Tibial artery (tissue), 4 donors: ENCODE results near the gene LDAF1.

Source experiments
- DNase-seq, 2 donors: peaks; one replicate each; pipeline ENCODE4 v3.0.0-alpha.2; 2019
- H3K27ac ChIP-seq, 2 donors: fragments of 200-600 bp; sonication (generic) in 1 of 2; 1 replicate in 1 of 2; 2 replicates in 1 of 2; pipeline ENCODE4 v1.5.1; 2018 to 2019; ENCODE audit warnings: mild to moderate bottlenecking in 1 of 2
- H3K27me3 ChIP-seq, 2 donors: fragments of 200-600 bp; sonication (generic) in 1 of 2; one replicate each; pipeline versions ENCODE4 v1.5.1 to v1.6.0; 2016 to 2019
- H3K36me3 ChIP-seq, 3 donors: fragments of 200-600 bp; sonication (generic) in 2 of 3; one replicate each; pipeline ENCODE4 v1.5.1; 2016 to 2019; ENCODE audit warnings: mild to moderate bottlenecking in 2 of 3
- H3K4me1 ChIP-seq, 4 donors: fragments of 200-600 bp; sonication (generic) in 2 of 4; 1 replicate in 3 of 4; 2 replicates in 1 of 4; pipeline ENCODE4 v1.5.1; 2016 to 2019
- H3K4me3 ChIP-seq, 2 donors: fragments of 200-600 bp; sonication (generic) in 1 of 2; 1 replicate in 1 of 2; 2 replicates in 1 of 2; pipeline ENCODE4 v1.5.1; 2018 to 2019; ENCODE audit warnings: mild to moderate bottlenecking in 2 of 2
- H3K9me3 ChIP-seq, 3 donors: fragments of 200-600 bp; sonication (generic) in 1 of 3; one replicate each; pipeline ENCODE4 v1.5.1; 2016 to 2019
- intact Hi-C: fragments of 100-400 bp; cut with DNase I; formaldehyde crosslinking; loops from one replicate; pipeline ENCODE4 v1.15.0; 2023; ENCODE audit warnings: low total_unique reads
- TF ChIP-seq, protein P1 (sequence below), 2 experiments: fragments of 200-600 bp in 1 of 2; fragments of 450-650 bp in 1 of 2; IDR thresholded peaks; one replicate each; pipeline ENCODE4 v1.5.1; 2017 to 2019; ENCODE audit warnings: antibody characterized with exemption in 2 of 2, mild to moderate bottlenecking in 1 of 2, moderate library complexity in 1 of 2

LDAF1 gene

DNA sequence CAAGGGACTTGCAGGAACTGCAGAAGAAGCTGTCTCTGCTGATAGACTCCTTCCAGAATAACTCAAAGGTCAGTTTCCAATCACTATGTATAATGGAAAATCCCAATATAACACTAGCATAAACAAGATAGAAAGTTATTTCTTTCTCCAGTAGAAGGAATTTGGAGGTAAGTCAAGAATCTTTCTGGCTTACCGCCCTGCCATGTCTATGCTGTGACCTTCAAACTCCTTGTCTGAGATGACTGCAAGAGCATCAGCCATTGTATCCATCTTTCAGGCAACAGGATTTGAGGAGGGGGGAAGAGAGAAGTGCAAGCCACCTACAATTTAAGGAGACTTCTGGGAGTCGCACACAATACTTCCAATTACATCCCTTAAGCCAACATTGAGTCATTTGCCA is 2.7 kb downstream of the LDAF1 start:
- no peak for DNase-seq
- Histone ChIP-seq H3K27me3 (no peaks in the 10 kb centered on the region), H3K27ac (peak overlapping the region in 1 of 2 donors; percentile 92), H3K36me3 (peaks cover 17 to 25% (median 19%) of the 10 kb centered on the region in 3 donors), H3K4me1 (peaks cover 0 to 71% (median 50%) of the 10 kb centered on the region in 4 donors), H3K9me3 (no peaks in the 10 kb centered on the region), H3K4me3 (peak overlapping the region; percentile 12 to 91)
- intact Hi-C loops = no loop called here
- TF ChIP-seq, protein P1, sequence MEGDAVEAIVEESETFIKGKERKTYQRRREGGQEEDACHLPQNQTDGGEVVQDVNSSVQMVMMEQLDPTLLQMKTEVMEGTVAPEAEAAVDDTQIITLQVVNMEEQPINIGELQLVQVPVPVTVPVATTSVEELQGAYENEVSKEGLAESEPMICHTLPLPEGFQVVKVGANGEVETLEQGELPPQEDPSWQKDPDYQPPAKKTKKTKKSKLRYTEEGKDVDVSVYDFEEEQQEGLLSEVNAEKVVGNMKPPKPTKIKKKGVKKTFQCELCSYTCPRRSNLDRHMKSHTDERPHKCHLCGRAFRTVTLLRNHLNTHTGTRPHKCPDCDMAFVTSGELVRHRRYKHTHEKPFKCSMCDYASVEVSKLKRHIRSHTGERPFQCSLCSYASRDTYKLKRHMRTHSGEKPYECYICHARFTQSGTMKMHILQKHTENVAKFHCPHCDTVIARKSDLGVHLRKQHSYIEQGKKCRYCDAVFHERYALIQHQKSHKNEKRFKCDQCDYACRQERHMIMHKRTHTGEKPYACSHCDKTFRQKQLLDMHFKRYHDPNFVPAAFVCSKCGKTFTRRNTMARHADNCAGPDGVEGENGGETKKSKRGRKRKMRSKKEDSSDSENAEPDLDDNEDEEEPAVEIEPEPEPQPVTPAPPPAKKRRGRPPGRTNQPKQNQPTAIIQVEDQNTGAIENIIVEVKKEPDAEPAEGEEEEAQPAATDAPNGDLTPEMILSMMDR (IDR thresholded peaks at IDR 0.05) = no peak

- H3K27ac ChIP-seq = peak overlapping the region; percentile 67 to 92
- no peaks in the 10 kb centered on the region for H3K27me3 ChIP-seq
- TF ChIP-seq, protein P1 (IDR thresholded peaks at IDR 0.05) = no peak
- DNase-seq = peak; percentile 33 to 75
- no peak overlapping the region for H3K4me3 ChIP-seq
- H3K9me3 ChIP-seq = no peaks in the 10 kb centered on the region
- peaks cover 0 to 72% (median 54%) of the 10 kb centered on the region in 4 donors for H3K4me1 ChIP-seq
- H3K36me3 ChIP-seq = peaks cover 22 to 36% (median 29%) of the 10 kb centered on the region in 3 donors
- intact Hi-C loops = no loop called here
These were observed 4.2 kb downstream of the LDAF1 start for GRCh38 chr16:21162661-21163151.

DNA sequence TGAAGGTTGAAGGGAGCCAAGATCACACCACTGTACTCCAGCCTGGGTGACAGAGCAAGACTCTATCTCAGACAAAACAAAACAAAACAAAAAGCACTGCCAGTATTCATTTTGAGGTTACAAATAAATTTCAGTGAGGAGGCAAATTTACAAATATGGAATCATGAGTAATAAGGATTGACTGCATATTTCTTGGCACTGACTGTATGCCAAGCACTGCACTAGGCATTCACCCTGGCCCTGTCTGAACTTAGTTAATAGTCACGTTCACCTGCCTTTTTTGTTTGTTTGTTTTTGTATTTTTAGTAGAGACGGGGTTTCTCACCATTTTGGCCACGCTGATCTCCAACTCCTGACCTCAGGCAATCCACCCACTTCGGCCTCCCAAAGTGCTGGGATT is 5.1 kb downstream of the LDAF1 start:
- H3K4me1 ChIP-seq = peaks cover 0 to 69% (median 49%) of the 10 kb centered on the region in 4 donors
- H3K4me3 ChIP-seq = no peak overlapping the region
- TF ChIP-seq, protein P1 (IDR thresholded peaks at IDR 0.05) = no peak
- DNase-seq = no peak
- intact Hi-C loops = no loop called here
- peaks cover 22 to 36% (median 29%) of the 10 kb centered on the region in 3 donors for H3K36me3 ChIP-seq
- no peaks in the 10 kb centered on the region for H3K9me3 ChIP-seq
- no peaks in the 10 kb centered on the region for H3K27me3 ChIP-seq
- H3K27ac ChIP-seq = peak overlapping the region; percentile 67 to 92

- no peaks in the 10 kb centered on the region for H3K27me3 ChIP-seq
- H3K36me3 ChIP-seq = peaks cover 22 to 36% (median 29%) of the 10 kb centered on the region in 3 donors
- H3K4me1 ChIP-seq = peaks cover 0 to 76% (median 52%) of the 10 kb centered on the region in 4 donors
- peak overlapping the region; percentile 67 to 92 for H3K27ac ChIP-seq
- intact Hi-C loops = no loop called here
- H3K4me3 ChIP-seq = no peak overlapping the region
- no peak for DNase-seq
- no peaks in the 10 kb centered on the region for H3K9me3 ChIP-seq
- TF ChIP-seq, protein P1 (IDR thresholded peaks at IDR 0.05) = no peak
These were observed 6.2 kb downstream of the LDAF1 start for GRCh38 chr16:21164521-21165168.

- no peak for DNase-seq
These were observed 8.1 kb downstream of the LDAF1 start for GRCh38 chr16:21166561-21166961.

More at GRCh38 chr16:21166561-21166961, 8.1 kb downstream of the LDAF1 start:
- Histone ChIP-seq H3K27ac (peak overlapping the region in 1 of 2 donors; percentile 6), H3K4me1 (peaks cover 0 to 66% (median 35%) of the 10 kb centered on the region in 4 donors), H3K4me3 (no peak overlapping the region), H3K27me3 (no peaks in the 10 kb centered on the region), H3K9me3 (no peaks in the 10 kb centered on the region), H3K36me3 (peaks cover 36 to 54% (median 44%) of the 10 kb centered on the region in 3 donors)
- TF ChIP-seq, protein P1 (IDR thresholded peaks at IDR 0.05) = no peak
- intact Hi-C loops = no loop called here
